Ectodermal cell (in vitro differentiated cells): ENCODE measurements around the gene DYNLT4.
"Not testable (repeated sequence)": the region's sequence is repeated elsewhere in the genome, so short reads cannot be mapped to it uniquely, and the experiment has no call there.

ENCODE experiments used
- H3K27ac ChIP-seq: 2 replicates; pipeline ENCODE4 v1.7.0; 2013; ENCODE audit warnings: mild to moderate bottlenecking, low read depth, low read length; ENCODE audit not compliant: insufficient read depth, poor library complexity, severe bottlenecking
- H3K27me3 ChIP-seq: 2 replicates; pipeline ENCODE4 v1.7.0; 2013; ENCODE audit warnings: mild to moderate bottlenecking, low read length; ENCODE audit not compliant: insufficient read depth, control insufficient read depth, poor library complexity, severe bottlenecking
- H3K36me3 ChIP-seq: one replicate; pipeline ENCODE4 v1.7.0; 2013; ENCODE audit warnings: low read length; ENCODE audit not compliant: control insufficient read depth, insufficient read depth
- H3K4me1 ChIP-seq: one replicate; pipeline ENCODE4 v1.7.0; 2013; ENCODE audit warnings: low read length; ENCODE audit not compliant: control insufficient read depth, insufficient read depth
- H3K4me3 ChIP-seq: 2 replicates; pipeline ENCODE4 v1.7.0; 2013; ENCODE audit warnings: low read depth, low read length, control low read depth; ENCODE audit not compliant: insufficient read depth
- H3K9me3 ChIP-seq: 2 replicates; pipeline ENCODE4 v1.7.0; 2013; ENCODE audit warnings: mild to moderate bottlenecking, low read length, moderate library complexity; ENCODE audit not compliant: control insufficient read depth
- WGBS, 2 experiments: methylation state at CpG; one replicate each; pipeline ENCODE4 v1.1.7; 2013; ENCODE audit warnings: missing lambda C conversion rate in 2 of 2; 5-methylcytosine and 5-hydroxymethylcytosine counted together

DYNLT4 gene

DNA sequence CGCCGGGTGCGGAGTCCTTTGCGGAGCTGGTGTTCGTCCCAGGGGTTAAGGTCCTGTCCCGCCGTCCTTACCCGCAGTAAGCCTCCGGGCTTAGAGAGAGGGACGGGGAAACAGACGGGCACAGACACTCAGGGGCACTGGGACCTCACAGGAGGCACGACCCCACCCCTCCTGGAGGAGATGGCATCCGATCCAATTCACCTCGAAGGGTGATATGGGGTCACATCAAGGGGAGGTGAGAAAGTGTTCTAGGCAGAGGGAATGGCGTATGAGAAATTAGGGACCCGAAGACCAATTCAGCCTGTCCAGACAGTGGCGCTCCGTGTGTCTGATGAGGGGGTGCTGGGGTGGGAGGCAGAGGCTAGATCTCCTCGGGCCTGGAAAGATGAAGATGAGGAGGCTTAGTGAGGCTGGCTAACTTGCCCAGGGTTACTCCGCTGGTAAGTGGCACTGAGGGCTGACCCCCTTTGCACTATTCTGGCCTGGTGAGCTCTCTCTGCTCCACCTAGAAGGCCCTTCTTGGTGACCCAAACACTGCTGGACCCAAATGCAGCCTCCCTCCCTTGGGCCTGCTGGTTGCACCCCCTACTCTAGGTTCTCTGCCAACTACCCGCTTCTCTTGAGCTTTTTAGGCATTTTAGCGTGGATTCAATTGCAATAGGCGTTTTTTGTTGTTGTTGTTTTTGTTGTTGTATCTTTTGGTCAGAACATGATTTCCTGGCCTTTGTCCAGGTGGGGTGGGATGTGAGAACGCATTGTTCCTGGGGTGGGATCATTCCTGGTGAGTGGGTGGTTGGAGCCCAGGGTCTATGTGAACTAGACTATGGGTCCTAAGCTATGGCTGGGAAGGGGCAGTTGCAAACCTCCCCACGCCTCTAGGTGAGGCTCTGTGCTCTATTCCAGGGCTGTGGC, 13.4 kb upstream of the DYNLT4 start:
- H3K27ac ChIP-seq: peak overlapping the region; percentile 100
- H3K9me3 ChIP-seq: no peaks in the 10 kb centered on the region
- 52% methylated on average over 25 of the region's 25 CpGs for WGBS, 2 experiments

DNA sequence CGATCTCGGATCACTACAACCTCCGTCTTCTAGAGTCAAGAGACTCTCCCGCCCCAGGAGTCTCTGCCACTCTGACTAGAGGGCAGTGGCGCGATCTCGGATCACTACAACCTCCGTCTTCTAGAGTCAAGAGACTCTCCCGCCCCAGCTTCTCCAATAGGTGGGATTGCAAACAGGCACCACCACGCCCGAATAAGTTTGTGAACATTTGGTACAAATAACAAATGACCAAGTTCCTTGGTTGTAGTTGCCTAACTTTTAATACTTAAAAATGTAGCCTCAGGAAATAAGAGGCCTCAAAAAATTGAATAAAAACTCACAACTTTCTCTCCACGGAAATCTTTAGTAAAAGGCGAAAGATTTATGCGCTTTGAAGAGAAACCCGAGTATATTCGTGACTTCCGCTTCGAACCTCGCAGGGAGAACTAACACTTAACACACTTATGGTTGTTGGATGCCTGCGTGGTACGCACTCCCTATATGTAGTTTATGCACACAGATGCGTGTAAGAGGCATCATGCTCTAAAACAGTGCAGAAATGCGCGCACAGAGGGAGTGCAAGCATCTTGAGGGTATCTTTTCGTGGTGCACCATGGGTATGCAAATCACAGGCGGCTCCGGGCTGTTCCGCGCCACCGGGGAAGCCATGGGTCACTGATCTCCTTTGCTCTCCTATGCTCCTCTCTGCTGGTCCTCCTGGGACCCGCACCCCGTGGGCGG, 12.6 kb upstream of the DYNLT4 start:
- no peaks in the 10 kb centered on the region for H3K4me1 ChIP-seq
- H3K36me3 ChIP-seq: no peaks in the 10 kb centered on the region
- H3K27ac ChIP-seq: peak overlapping the region; percentile 100
- no peaks in the 10 kb centered on the region for H3K9me3 ChIP-seq
- no peaks in the 10 kb centered on the region for H3K27me3 ChIP-seq
- 0 to 1% methylated on average over 33 of the region's 33 CpGs for WGBS, 2 experiments
- peak overlapping the region; percentile 29 for H3K4me3 ChIP-seq

More for the DNA sequence above, 13.4 kb upstream of the DYNLT4 start:
- H3K4me1 ChIP-seq: no peaks in the 10 kb centered on the region
- H3K4me3 ChIP-seq: peak overlapping the region; percentile 29
- no peaks in the 10 kb centered on the region for H3K36me3 ChIP-seq
- no peaks in the 10 kb centered on the region for H3K27me3 ChIP-seq

DNA sequence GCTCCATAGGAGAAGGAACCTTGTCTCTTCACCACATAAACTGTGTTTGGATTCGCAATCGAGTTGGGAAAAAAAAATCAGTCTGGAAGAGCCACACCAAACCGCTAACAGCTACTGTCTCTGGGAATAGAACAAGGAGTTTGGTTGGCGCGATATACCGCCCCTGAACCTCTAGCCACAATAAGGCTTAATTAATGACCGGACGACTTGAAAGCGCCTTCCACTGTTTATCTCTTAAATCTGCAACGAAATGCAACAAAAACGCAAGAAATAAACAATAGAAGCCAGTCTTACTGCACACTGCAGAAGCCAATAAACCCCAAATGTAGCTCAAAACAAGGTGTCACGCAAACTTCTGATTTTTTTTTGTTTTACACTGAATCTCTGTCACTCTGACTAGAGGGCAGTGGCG, 12.1 kb upstream of the DYNLT4 start:
- 37 to 38% methylated on average over 13 of the region's 13 CpGs for WGBS, 2 experiments
- Histone ChIP-seq H3K36me3 (no peaks in the 10 kb centered on the region), H3K9me3 (no peaks in the 10 kb centered on the region), H3K27me3 (no peaks in the 10 kb centered on the region), H3K27ac (peak overlapping the region; percentile 100), H3K4me1 (no peaks in the 10 kb centered on the region), H3K4me3 (peak overlapping the region; percentile 0)

DNA sequence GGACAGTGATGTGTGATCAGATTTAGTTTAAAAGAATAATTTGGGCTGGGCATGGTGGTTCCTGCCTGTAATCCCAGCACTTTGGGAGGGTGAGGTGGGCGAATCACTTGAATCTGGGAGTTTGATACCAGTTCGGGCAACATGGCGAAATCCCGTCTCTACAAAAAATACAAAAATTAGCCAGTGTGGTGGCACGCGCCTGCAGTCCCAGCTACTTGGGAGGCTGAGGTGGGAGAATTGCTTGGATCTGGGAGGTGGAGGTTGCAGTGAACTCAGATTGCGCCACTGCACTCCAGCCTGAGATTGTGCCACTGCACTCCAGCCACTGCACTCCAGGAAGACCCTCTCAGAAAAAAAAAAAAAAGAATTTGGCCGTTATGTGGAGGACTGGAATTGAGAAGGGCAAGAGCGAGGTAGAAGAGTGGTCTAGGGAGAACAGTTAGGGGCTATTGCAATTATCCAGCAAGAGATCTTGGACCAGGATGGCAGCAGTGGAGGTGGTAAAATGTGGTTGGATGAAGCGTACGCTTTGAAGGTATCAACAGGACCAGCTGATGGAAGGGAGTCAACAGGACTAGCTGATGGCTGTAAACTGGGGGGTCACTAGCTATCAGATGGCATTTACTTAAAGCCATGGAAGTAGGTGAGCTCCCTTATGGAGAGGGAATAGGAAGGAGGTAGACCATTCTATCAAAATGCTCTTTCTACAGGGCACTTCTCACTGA, 10.8 kb upstream of the DYNLT4 start:
- no peak overlapping the region for H3K4me3 ChIP-seq
- no peak overlapping the region for H3K27ac ChIP-seq
- H3K36me3 ChIP-seq: no peaks in the 10 kb centered on the region
- WGBS, 2 experiments: 94 to 95% methylated on average over 11 of the region's 11 CpGs
- no peaks in the 10 kb centered on the region for H3K9me3 ChIP-seq
- peaks cover 2% of the 10 kb centered on the region for H3K4me1 ChIP-seq
- no peaks in the 10 kb centered on the region for H3K27me3 ChIP-seq

DNA sequence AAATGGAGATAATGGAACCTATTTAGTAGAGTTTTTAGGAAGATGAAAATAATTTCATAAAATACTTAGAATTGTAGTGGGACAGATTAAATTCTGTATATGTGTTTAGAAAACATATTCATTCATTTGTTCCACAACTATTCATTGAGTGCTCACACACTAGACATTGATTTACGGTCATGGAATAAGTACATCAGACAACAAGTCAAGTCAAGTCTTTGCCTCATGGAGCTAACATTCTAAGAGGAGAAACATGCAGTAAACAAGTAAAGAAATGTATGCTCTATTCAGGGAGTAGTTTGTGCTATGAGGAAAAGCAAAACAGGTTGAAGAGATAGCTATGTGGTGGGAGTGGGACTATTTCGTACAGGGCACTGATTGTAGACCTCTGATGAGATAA, 10.2 kb upstream of the DYNLT4 start:
- Histone ChIP-seq H3K27ac (no peak overlapping the region), H3K27me3 (no peaks in the 10 kb centered on the region), H3K9me3 (no peaks in the 10 kb centered on the region), H3K36me3 (no peaks in the 10 kb centered on the region), H3K4me1 (peaks cover 5% of the 10 kb centered on the region), H3K4me3 (no peak overlapping the region)
- WGBS, 2 experiments: 95 to 98% methylated on average over 2 of the region's 2 CpGs

DNA sequence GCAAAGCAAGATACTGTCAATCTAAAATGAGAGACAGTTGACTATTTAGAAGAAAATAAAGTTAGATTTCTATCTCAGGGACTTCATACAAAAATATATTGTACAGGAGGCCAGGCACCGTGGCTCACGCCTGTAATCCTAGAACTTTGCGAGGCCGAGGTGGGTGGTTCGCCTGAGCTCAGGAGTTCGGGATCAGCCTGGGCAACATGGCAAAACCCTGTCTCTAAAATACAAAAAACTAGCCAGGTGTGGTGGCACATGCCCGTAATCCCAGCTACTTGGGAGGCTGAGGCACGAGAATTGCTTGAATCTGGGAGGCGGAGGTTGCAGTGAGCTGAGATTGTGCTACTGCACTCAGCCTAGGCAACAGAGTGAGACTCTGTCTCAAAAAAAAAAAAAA, 8.8 kb upstream of the DYNLT4 start:
- H3K36me3 ChIP-seq, H3K27ac ChIP-seq, H3K4me1 ChIP-seq, H3K4me3 ChIP-seq, H3K27me3 ChIP-seq, H3K9me3 ChIP-seq: not testable (repeated sequence)
- WGBS, 2 experiments: 92 to 96% methylated on average over 9 of the region's 9 CpGs

DNA sequence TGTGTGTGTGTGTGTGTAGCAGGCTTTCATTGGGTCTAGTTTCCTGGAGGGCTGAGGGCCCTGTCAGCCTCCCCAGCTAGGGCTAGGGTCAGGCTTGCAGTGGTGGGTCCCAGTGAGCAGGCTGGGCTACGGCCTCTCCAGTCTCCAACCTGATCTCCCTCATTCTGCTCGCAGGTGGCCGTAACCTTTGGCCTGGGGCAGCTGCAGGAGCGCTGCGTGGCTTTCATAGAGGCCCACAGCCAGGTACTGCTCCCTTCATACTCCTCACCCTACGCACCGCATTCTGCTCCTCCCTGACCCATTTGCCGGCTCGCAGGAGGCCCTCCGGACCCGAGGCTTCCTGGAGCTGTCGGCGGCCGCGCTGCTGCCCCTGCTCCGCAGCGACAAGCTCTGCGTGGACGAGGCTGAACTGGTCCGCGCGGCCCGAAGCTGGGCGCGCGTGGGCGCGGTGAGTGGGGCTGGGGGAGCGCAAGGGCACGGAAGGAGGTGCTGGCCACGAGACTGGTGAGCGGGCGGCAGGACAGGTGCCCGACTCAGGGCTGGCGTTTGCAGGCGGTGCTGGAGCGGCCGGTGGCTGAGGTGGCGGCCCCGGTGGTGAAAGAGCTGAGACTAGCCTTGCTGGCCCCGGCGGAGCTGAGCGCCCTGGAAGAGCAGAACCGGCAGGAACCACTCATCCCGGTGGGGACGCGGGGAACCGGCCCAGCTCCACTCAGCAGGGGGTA, 5.8 kb upstream of the DYNLT4 start:
- Histone ChIP-seq H3K27ac (no peak overlapping the region), H3K36me3 (no peaks in the 10 kb centered on the region), H3K27me3 (no peaks in the 10 kb centered on the region), H3K4me3 (no peak overlapping the region), H3K4me1 (peaks cover 25% of the 10 kb centered on the region), H3K9me3 (no peaks in the 10 kb centered on the region)
- WGBS, 2 experiments: 91 to 92% methylated on average over 48 of the region's 48 CpGs

DNA sequence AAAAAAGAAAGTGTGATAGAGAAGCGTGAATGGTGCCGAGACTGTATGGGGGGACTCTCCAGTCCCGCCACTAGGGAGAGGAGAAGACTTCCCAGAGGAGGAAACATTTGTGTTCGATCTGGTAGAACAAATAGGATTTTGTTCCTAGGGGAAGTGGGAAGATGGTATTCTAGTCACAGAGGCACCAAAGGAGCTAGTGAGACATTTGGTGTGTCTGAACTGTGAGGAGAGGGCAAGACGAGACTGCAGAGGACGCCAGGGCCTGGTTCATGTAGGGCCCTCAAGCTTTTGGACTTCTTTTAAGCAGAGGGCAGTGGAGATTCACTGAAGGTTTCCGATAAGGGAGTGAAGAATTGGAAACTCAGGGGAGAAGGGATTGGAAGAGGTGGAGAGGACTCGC, 4.1 kb upstream of the DYNLT4 start:
- Histone ChIP-seq H3K36me3 (no peaks in the 10 kb centered on the region), H3K27ac (no peak overlapping the region), H3K27me3 (no peaks in the 10 kb centered on the region), H3K9me3 (no peaks in the 10 kb centered on the region), H3K4me1 (peaks cover 42% of the 10 kb centered on the region), H3K4me3 (no peak overlapping the region)
- WGBS, 2 experiments: 82 to 87% methylated on average over 8 of the region's 8 CpGs

DNA sequence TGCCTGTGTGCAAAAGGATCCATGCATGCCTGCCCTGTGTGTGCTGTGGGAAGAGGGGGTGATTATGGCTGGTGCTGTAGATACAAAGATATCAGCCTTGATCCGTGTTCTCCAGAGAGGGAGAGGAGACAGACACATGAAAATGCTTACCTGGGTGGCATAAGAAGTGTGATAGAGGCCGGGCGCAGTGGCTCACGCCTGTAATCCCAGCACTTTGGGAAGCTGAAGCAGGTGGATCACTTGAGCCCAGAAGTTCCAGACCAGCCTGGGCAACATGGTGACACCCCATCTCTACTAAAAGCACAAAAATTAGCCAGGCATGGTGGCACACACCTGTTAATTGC, 3.6 kb upstream of the DYNLT4 start:
- not testable (repeated sequence) for H3K27ac ChIP-seq

More for the DNA sequence above, 3.6 kb upstream of the DYNLT4 start:
- not testable (repeated sequence) for H3K4me3 ChIP-seq, H3K36me3 ChIP-seq, H3K9me3 ChIP-seq, H3K27me3 ChIP-seq
- WGBS, 2 experiments: 91 to 95% methylated on average over 4 of the region's 4 CpGs
- peaks cover 42% of the 10 kb centered on the region for H3K4me1 ChIP-seq
